H9 (cell line): ENCODE data around the gene GNAI2. TPM values are rescaled to one million over a fixed set of nuclear protein-coding genes. Genes with fewer than 3 reads are reported as not detected.

ENCODE experiments used
- DNase-seq: peaks from one replicate; pipeline ENCODE4 v3.0.0-alpha.2; 2017
- H2AFZ ChIP-seq: one replicate; pipeline ENCODE4 v1.6.1; 2013; ENCODE audit warnings: mild to moderate bottlenecking, low read length, control low read depth, moderate library complexity
- H2AK5ac ChIP-seq: 2 replicates; pipeline ENCODE4 v1.6.1; 2013; ENCODE audit warnings: low read length, control low read depth, mixed read lengths; ENCODE audit not compliant: insufficient read length
- H2BK120ac ChIP-seq: one replicate; pipeline ENCODE4 v1.6.1; 2013; ENCODE audit warnings: low read depth, mild to moderate bottlenecking, low read length, control low read depth, inconsistent platforms; ENCODE audit not compliant: poor library complexity, severe bottlenecking
- H2BK12ac ChIP-seq: 2 replicates; pipeline ENCODE4 v1.6.1; 2013; ENCODE audit warnings: low read length, control low read depth, mixed read lengths, low read depth; ENCODE audit not compliant: insufficient read length
- H2BK15ac ChIP-seq: 2 replicates; pipeline ENCODE4 v1.6.1; 2013; ENCODE audit warnings: low read depth, low read length, control low read depth
- H2BK20ac ChIP-seq: one replicate; pipeline ENCODE4 v1.6.1; 2013; ENCODE audit warnings: low read depth, mild to moderate bottlenecking, low read length, control low read depth, inconsistent platforms; ENCODE audit not compliant: poor library complexity, severe bottlenecking
- H2BK5ac ChIP-seq: 2 replicates; pipeline ENCODE4 v1.6.1; 2013; ENCODE audit warnings: low read length, control low read depth, mixed read lengths; ENCODE audit not compliant: insufficient read length
- H3K14ac ChIP-seq: 2 replicates; pipeline ENCODE4 v1.6.1; 2013; ENCODE audit warnings: low read length, control low read depth; ENCODE audit not compliant: insufficient read depth
- H3K18ac ChIP-seq: 2 replicates; pipeline ENCODE4 v1.6.1; 2013; ENCODE audit warnings: low read depth, mild to moderate bottlenecking, mixed read lengths, low read length, control low read depth; ENCODE audit not compliant: insufficient read length
- H3K23ac ChIP-seq: 2 replicates; pipeline ENCODE4 v1.6.1; 2013; ENCODE audit warnings: low read length, control low read depth, mixed read lengths, low read depth; ENCODE audit not compliant: insufficient read length
- H3K23me2 ChIP-seq: 2 replicates; pipeline ENCODE4 v1.6.1; 2013; ENCODE audit warnings: low read depth, mild to moderate bottlenecking, mixed read lengths, low read length, control low read depth; ENCODE audit not compliant: insufficient read length, poor library complexity, severe bottlenecking
- H3K27ac ChIP-seq: 2 replicates; pipeline ENCODE4 v1.5.1; 2013; ENCODE audit warnings: low read length, control low read depth, mixed read lengths, low read depth; ENCODE audit not compliant: insufficient read length
- H3K27me3 ChIP-seq: 2 replicates; pipeline ENCODE4 v1.6.1; 2013; ENCODE audit warnings: low read length, control low read depth, inconsistent platforms; ENCODE audit not compliant: insufficient read depth
- H3K4ac ChIP-seq: 2 replicates; pipeline ENCODE4 v1.6.1; 2013; ENCODE audit warnings: low read depth, mild to moderate bottlenecking, control low read depth, inconsistent platforms, low read length, moderate library complexity
- H3K4me1 ChIP-seq: 2 replicates; pipeline ENCODE4 v1.6.1; 2013; ENCODE audit warnings: low read length, control low read depth, inconsistent platforms; ENCODE audit not compliant: insufficient read depth
- H3K4me2 ChIP-seq: 2 replicates; pipeline ENCODE4 v1.6.1; 2013; ENCODE audit warnings: low read length, control low read depth, mixed read lengths; ENCODE audit not compliant: insufficient read length, insufficient read depth
- H3K56ac ChIP-seq: 2 replicates; pipeline ENCODE4 v1.6.1; 2013; ENCODE audit warnings: low read depth, mild to moderate bottlenecking, mixed read lengths, low read length, control low read depth; ENCODE audit not compliant: insufficient read length
- H3K79me1 ChIP-seq: 2 replicates; pipeline ENCODE4 v1.6.1; 2013; ENCODE audit warnings: low read depth, mild to moderate bottlenecking, moderate library complexity, low read length, control low read depth, inconsistent platforms; ENCODE audit not compliant: insufficient read depth, poor library complexity, severe bottlenecking
- H3K79me2 ChIP-seq: 2 replicates; pipeline ENCODE4 v1.6.1; 2013; ENCODE audit warnings: low read length, control low read depth, inconsistent platforms; ENCODE audit not compliant: insufficient read depth
- H3K9ac ChIP-seq: 2 replicates; pipeline ENCODE4 v1.6.1; 2013; ENCODE audit warnings: low read length, control low read depth, mixed read lengths; ENCODE audit not compliant: insufficient read length; ENCODE audit errors: extremely low read depth
- H3K9me3 ChIP-seq: one replicate; pipeline ENCODE4 v1.6.1; 2013; ENCODE audit warnings: low read depth, low read length, inconsistent platforms; ENCODE audit not compliant: control insufficient read depth
- H3T11ph ChIP-seq: one replicate; pipeline ENCODE4 v1.6.1; 2013; ENCODE audit warnings: mild to moderate bottlenecking, low read length, control low read depth, inconsistent platforms
- H4K20me1 ChIP-seq: one replicate; pipeline ENCODE4 v1.6.1; 2013; ENCODE audit not compliant: control insufficient read depth, insufficient read length, insufficient read depth
- H4K5ac ChIP-seq: 2 replicates; pipeline ENCODE4 v1.6.1; 2013; ENCODE audit warnings: low read depth, mild to moderate bottlenecking, mixed read lengths, low read length, control low read depth; ENCODE audit not compliant: insufficient read length
- H4K8ac ChIP-seq: replicated peaks from 2 replicates; pipeline ENCODE4 v1.6.1; 2013; ENCODE audit warnings: low read length, control low read depth, mixed read lengths, low read depth; ENCODE audit not compliant: insufficient read length
- H4K91ac ChIP-seq: 2 replicates; pipeline ENCODE4 v1.6.1; 2013; ENCODE audit warnings: low read depth, mild to moderate bottlenecking, moderate library complexity, mixed read lengths, low read length, control low read depth; ENCODE audit not compliant: insufficient read length
- H3K27ac Mint-ChIP-seq, 3 experiments: 2 replicates in 2 of 3; 3 replicates in 1 of 3; pipeline ENCODE4 v1.8.0; 2020 to 2021; ENCODE audit warnings: mixed read lengths in 3 of 3, mild to moderate bottlenecking in 1 of 3, moderate library complexity in 1 of 3
- H3K27me3 Mint-ChIP-seq: 2 replicates; pipeline ENCODE4 v1.8.0; 2021; ENCODE audit warnings: low read depth, mild to moderate bottlenecking, moderate library complexity, mixed read lengths
- H3K36me3 Mint-ChIP-seq, 3 experiments: 2 replicates in 2 of 3; 3 replicates in 1 of 3; pipeline ENCODE4 v1.8.0; 2020 to 2021; ENCODE audit warnings: low read depth in 3 of 3, mixed read lengths in 3 of 3; ENCODE audit not compliant: insufficient read depth in 1 of 3
- H3K4me1 Mint-ChIP-seq, 2 experiments: 2 replicates each; pipeline ENCODE4 v1.8.0; 2020; ENCODE audit warnings: mixed read lengths in 2 of 2
- H3K4me3 Mint-ChIP-seq, 2 experiments: 2 replicates in 1 of 2; 3 replicates in 1 of 2; pipeline ENCODE4 v1.8.0; 2020 to 2021; ENCODE audit warnings: mild to moderate bottlenecking in 2 of 2, mixed read lengths in 2 of 2, moderate library complexity in 1 of 2
- H3K9me3 Mint-ChIP-seq, 2 experiments: 2 replicates in 1 of 2; 3 replicates in 1 of 2; pipeline ENCODE4 v1.8.0; 2020; ENCODE audit warnings: mild to moderate bottlenecking in 2 of 2, mixed read lengths in 2 of 2, moderate library complexity in 1 of 2
- CTCF ChIP-seq: fragments of 200-600 bp; sonication (generic); conservative IDR thresholded peaks from 3 replicates; pipeline ENCODE4 v1.8.0; 2021; ENCODE audit warnings: antibody characterized with exemption, mild to moderate bottlenecking
- WGBS: extraction: QIAGEN DNeasy Blood & Tissue Kit; methylation state at CpG from one replicate; pipeline ENCODE4 v1.1.7; 2013; ENCODE audit warnings: missing lambda C conversion rate, low lambda C conversion rate, mixed read lengths; ENCODE audit not compliant: insufficient read length; ENCODE audit errors: extremely low coverage; 5-methylcytosine and 5-hydroxymethylcytosine counted together
- total RNA-seq: library from RNA; stranded (reverse); gene quantifications from 2 replicates; pipeline ENCODE4 v1.2.1, GENCODE V29; 2021

The GNAI2 gene
- total RNA-seq, 1 experiment from 2014 or later = 218 TPM

GRCh38 chr3:50274371-50275104 is 38.5 kb downstream of the GNAI2 start:
- peaks cover 59% of the 10 kb centered on the region for H3K27me3 Mint-ChIP-seq

More at GRCh38 chr3:50274371-50275104, 38.5 kb downstream of the GNAI2 start:
- H3K18ac ChIP-seq = no peak overlapping the region
- H3T11ph ChIP-seq = no peak overlapping the region
- no peaks in the 10 kb centered on the region for H3K79me1 ChIP-seq
- H3K4me2 ChIP-seq = peak overlapping the region; percentile 31
- H4K20me1 ChIP-seq = no peaks in the 10 kb centered on the region
- H2BK15ac ChIP-seq = no peak overlapping the region
- Mint-ChIP-seq H3K27ac (no peak overlapping the region), H3K4me3 (peak overlapping the region; percentile 57 to 78), H3K9me3 (no peaks in the 10 kb centered on the region; a peak in 1 of 5 replicates), H3K4me1 (peaks cover 27 to 38% of the 10 kb centered on the region in 2 experiments), H3K36me3 (no peaks in the 10 kb centered on the region; a peak in 1 of 7 replicates)
- no peak overlapping the region for H3K27ac ChIP-seq
- H2BK20ac ChIP-seq = no peak overlapping the region
- H3K56ac ChIP-seq = no peak overlapping the region
- no peak overlapping the region for H3K14ac ChIP-seq
- WGBS = no CpG with 5 or more reads among the region's 26 CpGs
- peaks cover 16% of the 10 kb centered on the region; the same call in 1 of the 2 replicates for H3K27me3 ChIP-seq
- no peak overlapping the region for H3K9ac ChIP-seq
- H2BK12ac ChIP-seq = no peak overlapping the region
- H3K23ac ChIP-seq = no peak overlapping the region
- no peak overlapping the region for H4K91ac ChIP-seq
- H2BK120ac ChIP-seq = no peak overlapping the region
- no peak overlapping the region for H4K5ac ChIP-seq
- peak; percentile 91 for DNase-seq
- H3K23me2 ChIP-seq = peaks cover 10% of the 10 kb centered on the region
- no peak overlapping the region for H2AK5ac ChIP-seq
- no peaks in the 10 kb centered on the region for H3K79me2 ChIP-seq
- H4K8ac ChIP-seq = no peak overlapping the region
- no peaks in the 10 kb centered on the region for H3K4me1 ChIP-seq
- no peak overlapping the region for H3K4ac ChIP-seq
- H2AFZ ChIP-seq = no peak overlapping the region
- peak; percentile 97 for TF ChIP-seq CTCF
- H2BK5ac ChIP-seq = no peak overlapping the region
- H3K9me3 ChIP-seq = no peaks in the 10 kb centered on the region
